GM18909 (cell line): Measurements from ENCODE around the gene SINHCAF.

Source experiments
- ATAC-seq: cut with Tn5 transposase; IDR thresholded peaks from one replicate; pipeline ENCODE4 v1.9.1; 2021; ENCODE audit warnings: mild to moderate bottlenecking; ENCODE audit not compliant: unreplicated experiment, poor library complexity

The SINHCAF gene

GRCh38 chr12:31339831-31340622, 14.1 kb upstream of the SINHCAF start:
- no peak for ATAC-seq

GRCh38 chr12:31337952-31338351, 12.0 kb upstream of the SINHCAF start:
- no peak for ATAC-seq

DNA sequence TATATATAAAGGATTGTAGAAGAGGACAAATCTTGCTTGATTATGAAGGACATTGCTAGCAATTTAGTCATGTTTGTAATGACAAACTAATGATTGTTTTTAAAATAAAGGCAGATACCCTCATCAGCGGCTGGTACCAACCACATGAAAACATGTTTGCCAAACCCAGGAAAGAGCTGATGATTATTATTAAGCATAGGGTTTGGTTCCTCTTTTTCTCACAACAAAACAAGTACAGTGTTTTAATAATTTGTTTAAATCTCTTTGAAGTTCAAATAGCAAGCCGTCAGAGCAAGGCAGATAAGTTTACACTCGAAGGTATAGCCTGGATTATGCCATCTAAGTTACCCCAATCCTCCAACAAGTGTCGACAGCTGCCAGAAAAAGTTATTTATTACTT, 5.3 kb upstream of the SINHCAF start:
- no peak for ATAC-seq

- no peak for ATAC-seq
Measured at GRCh38 chr12:31326736-31327659, 1.0 kb upstream of the SINHCAF start.

DNA sequence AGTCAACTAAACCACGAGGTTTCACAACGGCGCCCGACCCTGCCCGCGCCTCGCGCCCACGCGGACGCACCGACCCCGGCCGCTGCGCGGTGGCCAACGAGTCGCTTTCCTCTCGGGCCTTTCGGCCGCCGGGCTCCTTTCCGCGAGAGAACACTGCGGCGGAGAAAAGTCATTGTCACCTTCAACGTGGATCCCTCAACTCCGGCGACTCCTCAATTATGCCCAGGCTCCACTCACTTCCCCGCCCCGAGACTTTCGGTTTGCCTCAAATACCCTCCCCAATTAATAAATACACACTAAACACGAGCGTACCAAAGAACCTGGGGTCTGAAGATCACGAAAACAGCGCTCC, 450 bp downstream of the SINHCAF start:
- peak; percentile 1 for ATAC-seq

DNA sequence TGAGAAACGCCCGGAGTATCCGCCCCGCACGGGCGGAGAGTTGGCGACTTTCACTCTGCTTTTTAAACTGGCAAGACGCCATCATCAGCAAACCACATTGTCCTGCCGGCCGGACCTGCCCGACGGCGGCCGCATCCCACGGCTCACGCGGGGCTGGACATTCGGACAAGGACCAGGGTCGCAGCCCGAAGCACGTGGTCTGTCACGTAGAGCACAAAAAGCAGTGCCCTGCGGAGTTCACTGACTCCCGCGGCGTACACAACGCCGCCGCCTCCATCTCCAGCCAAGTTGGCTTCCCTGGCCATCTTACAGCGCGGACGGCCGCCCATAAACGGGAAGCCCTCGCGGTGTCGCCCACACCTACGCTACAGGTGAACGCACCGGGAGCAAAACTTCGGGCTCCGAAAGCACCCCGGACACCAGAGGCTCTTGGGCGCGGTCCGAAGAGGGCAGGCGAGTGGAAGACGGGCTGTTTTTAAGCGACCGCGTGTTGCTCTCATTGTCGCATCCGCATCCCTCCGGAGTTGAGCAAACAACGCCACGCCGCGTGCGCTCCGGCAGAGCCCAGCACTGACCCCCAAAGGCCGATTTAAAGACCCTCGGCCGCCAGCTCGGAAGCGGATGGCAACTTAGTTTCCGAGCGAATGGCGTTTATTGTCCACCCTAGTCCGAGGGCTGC, 966 bp downstream of the SINHCAF start:
- ATAC-seq = peak; percentile 14

DNA sequence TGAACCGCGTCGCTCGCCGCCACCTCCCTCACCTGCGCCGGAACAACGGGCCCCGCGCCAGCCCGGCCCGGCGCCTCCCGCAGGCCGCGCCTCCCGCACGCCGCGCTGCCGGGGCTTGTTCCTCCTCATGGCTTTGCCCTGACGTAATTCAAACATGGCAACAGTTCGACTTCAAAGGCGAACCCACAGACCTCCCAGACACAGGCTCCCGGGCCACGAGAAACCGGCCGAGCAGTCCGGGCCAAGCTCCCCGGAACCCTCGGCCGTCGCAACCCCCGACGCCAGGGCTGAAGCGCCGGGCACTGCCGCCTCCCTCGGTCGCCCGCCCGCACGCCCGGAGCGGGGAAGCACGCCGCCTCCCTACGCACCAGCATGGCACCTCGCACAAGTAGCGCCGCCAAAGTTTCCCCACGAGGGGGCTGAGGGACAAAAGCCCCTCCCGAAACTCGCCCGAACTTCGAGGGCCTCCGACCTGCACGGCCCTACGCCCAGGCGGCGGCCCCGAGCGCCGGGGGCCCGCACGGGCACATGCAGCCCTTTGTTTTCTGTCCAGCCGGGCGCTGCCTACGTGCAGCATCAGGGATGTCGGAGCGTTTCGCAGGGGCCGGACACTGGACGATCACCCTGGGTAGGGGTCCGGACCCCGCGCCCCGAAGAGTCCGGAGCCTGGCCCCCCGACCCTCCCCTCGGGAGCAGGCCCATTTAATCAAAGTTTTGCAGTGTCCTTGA, 1.7 kb downstream of the SINHCAF start:
- ATAC-seq = peak; percentile 36

- peak; percentile 24 for ATAC-seq
Measured at GRCh38 chr12:31323391-31324115, 2.4 kb downstream of the SINHCAF start.

- no peak for ATAC-seq
Measured at GRCh38 chr12:31322801-31323207, 3.1 kb downstream of the SINHCAF start.

- no peak for ATAC-seq
Measured at GRCh38 chr12:31321897-31322228, 4.1 kb downstream of the SINHCAF start.

DNA sequence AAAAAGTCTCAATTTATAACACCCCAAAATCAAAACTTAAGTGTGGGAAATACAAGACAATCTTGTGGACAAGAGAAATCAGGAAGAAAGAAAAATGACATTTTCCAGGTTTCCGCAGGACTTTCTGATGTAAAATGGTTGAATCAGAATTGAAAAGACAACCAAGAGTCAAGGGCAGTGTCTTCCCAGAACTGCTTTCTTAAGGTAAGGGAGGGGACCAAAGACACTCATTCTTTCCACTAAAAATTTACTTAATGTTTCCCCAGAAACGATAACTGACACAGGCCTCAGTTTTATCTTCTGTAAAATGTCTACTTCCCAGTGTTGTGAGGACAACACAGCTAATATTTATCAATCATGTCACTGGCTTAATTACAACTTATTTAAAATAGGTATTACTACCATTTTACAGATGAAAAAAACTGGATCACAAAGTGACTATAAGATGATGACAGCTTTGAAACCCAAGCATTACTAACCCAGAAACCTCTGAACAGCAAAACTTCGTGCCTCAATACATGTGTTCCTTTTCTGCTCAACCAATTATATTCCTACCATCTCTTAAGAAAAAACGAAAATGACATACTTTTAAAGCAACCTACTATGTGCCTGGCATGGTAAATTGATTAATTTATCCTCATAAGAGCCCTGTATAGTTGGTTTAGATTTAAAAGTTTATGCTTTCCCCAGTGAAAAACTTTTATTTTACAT, 4.6 kb downstream of the SINHCAF start:
- no peak for ATAC-seq

- ATAC-seq = no peak
Measured at GRCh38 chr12:31318657-31319269, 7.2 kb downstream of the SINHCAF start.

DNA sequence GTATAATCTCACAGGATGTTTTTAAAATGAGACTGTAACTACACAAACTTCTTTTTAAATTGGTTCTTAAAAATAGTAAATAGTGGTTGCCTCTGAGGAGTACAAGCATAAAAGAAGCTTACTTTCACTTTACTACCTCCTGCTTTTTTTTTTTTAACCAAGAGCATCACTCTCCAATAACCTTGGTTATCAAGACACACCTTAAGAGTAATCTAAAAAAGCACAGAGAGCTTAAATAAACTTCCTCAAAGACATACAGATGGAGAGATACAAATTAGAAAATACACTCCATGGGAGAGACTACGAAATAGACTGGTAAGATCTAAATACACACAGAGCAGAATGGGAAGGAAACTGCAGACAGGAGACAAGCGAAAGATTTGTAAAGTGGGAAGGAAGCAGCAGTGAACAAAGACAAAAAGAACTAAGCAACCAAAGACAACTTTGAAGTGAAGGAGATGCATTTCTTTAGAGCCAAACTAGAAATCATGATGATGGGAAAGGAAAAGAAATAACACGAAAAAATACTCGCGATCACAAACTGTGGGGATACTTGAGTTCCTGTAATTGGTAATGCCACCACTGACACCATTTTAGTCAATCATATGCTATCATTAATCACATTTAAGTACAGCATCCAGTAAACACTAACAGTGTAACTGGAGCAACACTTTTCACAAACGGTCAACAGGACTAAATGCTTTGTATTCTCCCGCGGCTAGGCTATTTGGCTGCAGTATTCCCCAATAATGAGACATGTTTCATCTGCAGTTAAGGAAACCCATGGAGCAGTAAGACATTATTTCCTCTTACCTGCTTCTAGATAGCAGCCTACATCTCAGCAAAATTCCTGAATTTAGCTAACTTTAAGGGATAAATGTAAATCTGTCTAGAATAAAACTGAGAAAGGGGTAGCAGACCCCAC, 8.2 kb downstream of the SINHCAF start:
- ATAC-seq = peak; percentile 31

DNA sequence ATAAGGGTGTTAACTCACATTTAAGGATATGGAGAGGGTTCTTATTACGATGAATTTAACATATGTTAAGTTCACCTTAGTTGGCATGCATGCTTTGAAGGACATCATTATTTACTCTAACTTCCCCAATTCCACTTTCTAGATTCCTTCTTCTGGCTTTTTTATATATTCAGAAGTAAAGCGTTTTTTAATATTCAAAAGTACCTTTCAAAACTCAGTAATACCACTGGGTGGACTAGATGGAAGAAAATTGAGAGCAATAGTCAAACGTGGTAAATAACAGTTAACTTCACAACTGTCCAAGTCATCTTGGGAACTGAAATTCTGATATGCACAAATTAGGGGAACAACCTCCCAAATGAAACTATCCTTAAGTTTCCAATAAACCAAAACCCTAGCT, 9.1 kb downstream of the SINHCAF start:
- ATAC-seq = no peak

DNA sequence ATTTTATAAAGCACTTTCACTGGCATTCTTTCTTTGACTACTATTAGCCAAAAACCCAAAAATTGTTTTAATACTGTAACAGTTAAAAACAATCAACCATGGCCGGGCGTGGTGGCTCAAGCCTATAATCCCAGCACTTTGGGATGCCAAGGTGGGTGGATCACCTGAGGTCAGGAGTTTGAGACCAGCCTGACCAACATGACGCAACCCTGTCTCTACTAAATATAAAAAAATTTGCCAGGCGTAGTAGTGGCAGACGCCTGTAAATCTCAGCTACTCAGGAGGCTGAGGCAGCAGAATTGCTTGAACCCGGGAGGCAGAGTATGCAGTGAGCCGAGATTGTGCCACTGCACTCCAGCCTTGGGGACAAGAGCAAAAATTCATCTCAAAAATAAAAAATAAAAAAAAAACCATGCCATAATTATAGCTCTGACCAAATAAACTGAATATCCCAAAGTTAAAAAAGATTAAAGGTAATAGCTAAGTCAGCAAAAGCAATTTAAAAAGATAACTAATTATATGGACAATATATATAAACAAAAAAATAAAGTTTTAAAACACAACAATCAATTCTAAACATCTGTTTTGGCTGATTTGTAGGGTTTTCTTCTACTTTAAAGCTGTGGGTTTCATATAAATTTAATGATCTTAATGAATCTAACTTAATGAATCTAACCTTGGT, 10.0 kb downstream of the SINHCAF start:
- no peak for ATAC-seq

DNA sequence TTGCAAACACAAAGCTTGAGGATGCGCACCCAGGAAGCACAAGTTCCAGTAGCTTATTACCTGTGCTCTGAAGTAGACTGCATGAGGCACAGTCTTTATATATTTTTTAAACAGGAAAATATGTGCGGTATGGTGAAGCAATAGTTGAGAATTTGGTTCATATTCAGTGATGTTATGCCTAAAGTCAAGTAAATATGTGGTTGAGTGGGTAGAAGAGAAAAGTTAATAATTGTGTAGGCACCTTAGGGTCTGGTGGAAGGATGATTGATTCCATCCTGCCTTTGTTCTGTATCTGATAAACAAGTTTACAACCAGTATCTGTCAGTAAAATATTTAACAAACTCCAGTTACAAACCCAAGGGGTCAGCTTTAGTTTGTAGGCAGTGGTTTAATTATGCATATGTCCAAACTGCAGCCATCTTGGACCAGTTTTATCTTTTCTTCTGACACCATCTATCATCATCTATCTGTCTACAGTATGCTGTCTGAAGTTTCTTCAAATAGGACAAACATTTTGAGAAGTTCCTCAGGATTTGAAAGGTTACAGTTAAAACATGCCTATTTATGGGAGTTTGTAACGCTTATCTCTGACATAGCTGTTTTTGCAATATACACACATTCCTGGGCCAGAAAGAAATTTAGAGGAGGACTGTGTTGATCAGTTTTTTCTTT, 10.8 kb downstream of the SINHCAF start:
- ATAC-seq = peak; percentile 55

DNA sequence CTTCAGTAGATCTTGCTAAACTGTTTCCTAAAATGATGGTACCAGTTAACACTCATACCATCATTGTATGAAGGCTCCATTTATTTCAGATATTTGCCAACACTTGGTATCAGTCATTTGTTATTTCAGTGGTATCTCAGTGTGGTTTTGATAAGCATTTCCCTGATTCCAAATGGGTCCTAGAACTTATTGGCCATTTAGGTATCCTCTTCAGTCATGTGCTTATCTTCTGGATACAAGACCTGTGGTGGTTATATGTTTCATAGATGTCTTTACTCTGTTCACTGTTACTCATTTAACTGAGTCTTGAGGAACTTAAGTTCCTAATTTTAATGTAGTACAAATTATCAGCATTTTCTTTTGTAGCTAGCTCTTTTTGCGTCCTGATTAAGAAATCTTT, 13.5 kb downstream of the SINHCAF start:
- no peak for ATAC-seq
